GM23338 (cell line): Measurements from ENCODE around the gene VWA3B. TPM values are rescaled to one million over a fixed set of nuclear protein-coding genes. Genes with fewer than 3 reads are reported as not detected.

Experiments used
- ATAC-seq: fragments of 200-7000 bp; cut with Tn5 transposase; 3 replicates; pipeline ENCODE4 v1.9.1; 2020
- DNase-seq: peaks from one replicate; pipeline ENCODE4 v3.0.0-alpha.2; 2015; ENCODE audit warnings: low spot score
- H2AFZ ChIP-seq: fragments of 200-600 bp; sonication (generic); 2 replicates; pipeline ENCODE4 v1.8.0; 2016; ENCODE audit warnings: antibody characterized with exemption, mild to moderate bottlenecking, moderate library complexity
- H3F3A ChIP-seq: fragments of 200-600 bp; sonication (generic); replicated peaks from 2 replicates; pipeline ENCODE4 v1.8.0; 2017; ENCODE audit warnings: antibody characterized with exemption, mixed run types, low read depth
- H3K27ac ChIP-seq: fragments of 200-600 bp; sonication (generic); 2 replicates; pipeline ENCODE4 v1.6.1; 2016; ENCODE audit warnings: low read depth
- H3K27me3 ChIP-seq: fragments of 200-600 bp; sonication (generic); 2 replicates; pipeline ENCODE4 v1.8.0; 2016; ENCODE audit warnings: mild to moderate bottlenecking, mixed run types, moderate library complexity; ENCODE audit not compliant: insufficient read depth
- H3K36me3 ChIP-seq: fragments of 200-600 bp; sonication (generic); 2 replicates; pipeline ENCODE4 v1.8.0; 2016; ENCODE audit warnings: mild to moderate bottlenecking; ENCODE audit not compliant: insufficient read depth
- H3K4me1 ChIP-seq: fragments of 200-600 bp; sonication (generic); 2 replicates; pipeline ENCODE4 v1.8.0; 2016; ENCODE audit warnings: mild to moderate bottlenecking, moderate library complexity; ENCODE audit not compliant: insufficient read depth
- H3K4me2 ChIP-seq: fragments of 200-600 bp; sonication (generic); 2 replicates; pipeline ENCODE4 v1.7.1; 2017; ENCODE audit warnings: mixed run types
- H3K4me3 ChIP-seq: fragments of 200-600 bp; sonication (generic); 2 replicates; pipeline ENCODE4 v1.6.1; 2016; ENCODE audit warnings: mixed run types
- H3K79me2 ChIP-seq: fragments of 200-600 bp; sonication (generic); replicated peaks from 2 replicates; pipeline ENCODE4 v1.8.0; 2017; ENCODE audit warnings: mild to moderate bottlenecking; ENCODE audit not compliant: insufficient read depth
- H3K9me2 ChIP-seq: fragments of 200-600 bp; sonication (generic); 2 replicates; pipeline ENCODE4 v1.8.0; 2017; ENCODE audit not compliant: insufficient read depth
- H4K20me1 ChIP-seq: fragments of 200-600 bp; sonication (generic); replicated peaks from 2 replicates; pipeline ENCODE4 v1.8.0; 2017; ENCODE audit warnings: mild to moderate bottlenecking; ENCODE audit not compliant: insufficient read depth
- H3K27ac Mint-ChIP-seq: 2 replicates; pipeline ENCODE4 v1.8.0; 2020; ENCODE audit warnings: inconsistent platforms, mild to moderate bottlenecking, moderate library complexity, mixed read lengths
- H3K27me3 Mint-ChIP-seq: 3 replicates; pipeline ENCODE4 v1.8.0; 2022; ENCODE audit warnings: low read depth, mild to moderate bottlenecking, moderate library complexity, mixed read lengths, inconsistent platforms; ENCODE audit not compliant: insufficient read depth, poor library complexity
- H3K36me3 Mint-ChIP-seq: 3 replicates; pipeline ENCODE4 v1.8.0; 2021; ENCODE audit warnings: low read depth, mild to moderate bottlenecking, inconsistent platforms, moderate library complexity, mixed read lengths
- H3K4me1 Mint-ChIP-seq: 3 replicates; pipeline ENCODE4 v1.8.0; 2020; ENCODE audit warnings: mild to moderate bottlenecking, inconsistent platforms, mixed read lengths
- H3K4me3 Mint-ChIP-seq: 3 replicates; pipeline ENCODE4 v1.8.0; 2021; ENCODE audit warnings: moderate library complexity, mild to moderate bottlenecking, inconsistent platforms, mixed read lengths
- H3K9me3 Mint-ChIP-seq: 3 replicates; pipeline ENCODE4 v1.8.0; 2020; ENCODE audit warnings: moderate library complexity, mild to moderate bottlenecking, inconsistent platforms, mixed read lengths
- CREB1 ChIP-seq: fragments of 250-450 bp; sonication (Bioruptor Pico); IDR thresholded peaks from 2 replicates; pipeline ENCODE4 v1.5.0; 2020; ENCODE audit warnings: low read depth, mild to moderate bottlenecking, moderate library complexity
- CTCF ChIP-seq, 2 experiments: fragments of 200-600 bp in 1 of 2; sonication (generic) in 1 of 2; conservative IDR thresholded peaks; 2 replicates each; pipeline versions ENCODE4 v1.5.1 to v1.6.1; 2016 to 2017; ENCODE audit warnings: antibody characterized with exemption in 2 of 2, low read depth in 2 of 2, mild to moderate bottlenecking in 2 of 2, moderate library complexity in 1 of 2
- EZH2phosphoT487 ChIP-seq: fragments of 200-600 bp; sonication (generic); IDR thresholded peaks from one replicate; pipeline ENCODE4 v1.8.1; 2018; ENCODE audit warnings: antibody characterized with exemption; ENCODE audit not compliant: unreplicated experiment
- JUNB ChIP-seq: IDR thresholded peaks from one replicate; pipeline ENCODE4 v1.6.1; 2016; ENCODE audit warnings: antibody characterized with exemption; ENCODE audit not compliant: unreplicated experiment
- REST ChIP-seq: IDR thresholded peaks from one replicate; pipeline ENCODE4 v1.6.1; 2018; ENCODE audit warnings: antibody characterized with exemption; ENCODE audit not compliant: unreplicated experiment
- STAT1 ChIP-seq: IDR thresholded peaks from one replicate; pipeline ENCODE4 v1.6.1; 2016; ENCODE audit warnings: antibody characterized with exemption; ENCODE audit not compliant: unreplicated experiment
- ZNF114 ChIP-seq: fragments of 250-450 bp; sonication (Bioruptor Pico); IDR thresholded peaks from 2 replicates; pipeline ENCODE4 v1.5.0; 2020; ENCODE audit warnings: mild to moderate bottlenecking, moderate library complexity
- ZNF331 ChIP-seq: fragments of 250-450 bp; sonication (Bioruptor Pico); IDR thresholded peaks from 2 replicates; pipeline ENCODE4 v1.5.0; 2020; ENCODE audit warnings: low read depth, mild to moderate bottlenecking, moderate library complexity
- ZNF462 ChIP-seq: fragments of 250-450 bp; sonication (Bioruptor Pico); IDR thresholded peaks from 2 replicates; pipeline ENCODE4 v1.5.0; 2020; ENCODE audit warnings: mild to moderate bottlenecking, moderate library complexity
- polyA plus RNA-seq: library from polyadenylated mRNA; unstranded; fragments of >200 nt; fragmentation: Nextera tagmentation; extraction: Ambion mirVana; gene quantifications from 2 replicates; pipeline ENCODE4 v1.2.1, GENCODE V29; 2016
- total RNA-seq: library from RNA; depleted of rRNA; stranded (reverse); fragments of >200 nt; shearing (Covaris generic); gene quantifications from 2 replicates; pipeline ENCODE4 v1.2.3, GENCODE V29; 2014

Gene VWA3B
- total and polyA plus RNA-seq, 2 experiments from 2014 or later, result not detected

- TF ChIP-seq REST (no peak), CREB1 (CRISPR knock-in tag) (no peak), EZH2phosphoT487 (no peak), CTCF (conservative IDR thresholded peaks at IDR 0.05; ENCODE audit: low read depth in 2 of 2) (no peak), JUNB (no peak), ZNF331 (CRISPR knock-in tag) (no peak), ZNF114 (CRISPR knock-in tag) (no peak)
These were observed 207.1 kb downstream of the VWA3B start (continued) for GRCh38 chr2:98293931-98294687.

- no peaks in the 10 kb centered on the region for H3K9me2 ChIP-seq
- H3K79me2 ChIP-seq, result no peaks in the 10 kb centered on the region
- H3K4me1 ChIP-seq, result no peaks in the 10 kb centered on the region
- DNase-seq, result no peak
- H3K4me1 Mint-ChIP-seq, result peaks cover 6% of the 10 kb centered on the region; the same call in 2 of the 3 replicates
- H2AFZ ChIP-seq, result peak overlapping the region; percentile 84; the same call in 1 of the 2 replicates
- H3F3A ChIP-seq, result no peaks in the 10 kb centered on the region
- ATAC-seq, result no peak
- H3K4me3 ChIP-seq, result no peak overlapping the region
- H3K27ac ChIP-seq, result no peak overlapping the region
- H3K36me3 Mint-ChIP-seq, result no peaks in the 10 kb centered on the region
- no peak overlapping the region for H3K4me2 ChIP-seq
- H4K20me1 ChIP-seq, result no peaks in the 10 kb centered on the region
- H3K4me3 Mint-ChIP-seq, result no peak overlapping the region
- H3K27me3 ChIP-seq, result no peaks in the 10 kb centered on the region
- H3K27me3 Mint-ChIP-seq, result peaks cover 4% of the 10 kb centered on the region
- peaks cover 5% of the 10 kb centered on the region; the same call in 2 of the 3 replicates for H3K9me3 Mint-ChIP-seq
- no peak overlapping the region for H3K27ac Mint-ChIP-seq
- H3K36me3 ChIP-seq, result no peaks in the 10 kb centered on the region
- TF ChIP-seq ZNF462 (CRISPR knock-in tag) (no peak), STAT1 (no peak), REST (no peak)
These were observed 207.7 kb downstream of the VWA3B start for GRCh38 chr2:98294711-98295110.
